ENCODE measurements around the gene PEX10.

PEX10 gene

DNA sequence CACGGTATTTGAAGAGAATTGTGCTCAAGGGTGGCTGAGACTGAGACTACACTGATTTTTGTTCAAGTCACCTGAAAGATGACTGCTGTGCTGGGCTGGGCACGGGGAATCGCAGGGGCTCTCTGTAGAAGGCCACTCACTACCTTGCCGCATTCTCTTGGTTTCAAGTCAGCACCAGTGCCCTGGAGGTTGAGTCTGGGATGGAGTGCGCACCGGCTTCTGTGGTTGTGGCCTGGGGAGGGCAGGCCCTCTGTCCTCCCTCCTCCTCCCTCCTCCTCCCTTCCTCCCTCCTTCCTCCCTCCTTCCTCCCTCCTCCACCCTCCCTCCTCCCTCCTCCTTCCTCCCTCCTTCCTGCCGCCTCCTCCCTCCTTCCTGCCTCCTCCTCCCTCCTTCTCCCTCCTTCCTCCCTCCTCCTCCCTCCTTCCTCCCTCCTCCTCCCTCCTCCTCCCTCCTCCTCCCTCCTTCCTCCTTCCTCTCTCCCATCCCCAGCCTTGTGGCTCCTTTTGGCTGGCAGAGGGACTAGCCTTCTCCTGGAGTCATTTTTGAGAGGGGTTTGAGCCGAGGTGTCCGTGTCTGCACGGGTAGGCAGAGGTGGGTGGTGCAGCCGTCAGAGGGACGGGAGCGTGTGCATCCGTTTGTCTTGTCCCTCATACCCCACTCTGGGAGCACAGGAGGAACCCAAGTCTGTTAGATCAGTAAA, 11.3 kb downstream of the PEX10 start:
- H3K27ac ChIP-seq (ENCODE audit: low read depth, low read length) = no peak overlapping the region
- no peaks in the 10 kb centered on the region for H3K4me1 ChIP-seq (ENCODE audit: insufficient read depth, low read length)
- H3K4me3 ChIP-seq (ENCODE audit: low read depth in 1 of 2, low read length in 2 of 2) = no peak overlapping the region
- no peak overlapping the region for H3K9ac ChIP-seq (ENCODE audit: low read length)
- H3K9me3 ChIP-seq (ENCODE audit: low read length) = no peaks in the 10 kb centered on the region
- H3K36me3 ChIP-seq (ENCODE audit: insufficient read depth, low read length) = peaks cover 90% of the 10 kb centered on the region
- no peaks in the 10 kb centered on the region for H3K27me3 ChIP-seq (ENCODE audit: control insufficient read depth in 1 of 2, insufficient read depth in 2 of 2, low read length in 2 of 2)

DNA sequence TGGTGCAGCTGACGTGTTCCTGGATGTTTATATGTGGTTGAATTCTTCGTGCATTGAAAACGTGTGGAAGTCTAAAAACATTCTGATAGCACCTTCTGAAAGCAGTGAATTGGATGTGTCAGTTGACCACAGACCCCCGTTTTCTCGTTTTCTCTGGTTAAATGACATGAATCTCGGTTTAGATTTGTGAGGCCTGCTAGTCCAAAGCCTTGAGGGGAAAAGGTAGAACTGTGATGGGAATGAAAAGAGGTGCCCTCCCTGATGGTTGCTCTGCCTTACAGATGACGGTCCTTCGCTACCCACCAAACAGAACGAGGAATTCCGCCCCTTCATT, 11.8 kb downstream of the PEX10 start:
- H3K9me3 ChIP-seq (ENCODE audit: low read length) = no peaks in the 10 kb centered on the region
- H3K27me3 ChIP-seq (ENCODE audit: control insufficient read depth in 1 of 2, insufficient read depth in 2 of 2, low read length in 2 of 2) = no peaks in the 10 kb centered on the region
- no peak overlapping the region for H3K9ac ChIP-seq (ENCODE audit: low read length)
- H3K36me3 ChIP-seq (ENCODE audit: insufficient read depth, low read length) = peaks cover 91% of the 10 kb centered on the region
- H3K4me3 ChIP-seq (ENCODE audit: low read depth in 1 of 2, low read length in 2 of 2) = no peak overlapping the region
- no peak overlapping the region for H3K27ac ChIP-seq (ENCODE audit: low read depth, low read length)
- H3K4me1 ChIP-seq (ENCODE audit: insufficient read depth, low read length) = no peaks in the 10 kb centered on the region

DNA sequence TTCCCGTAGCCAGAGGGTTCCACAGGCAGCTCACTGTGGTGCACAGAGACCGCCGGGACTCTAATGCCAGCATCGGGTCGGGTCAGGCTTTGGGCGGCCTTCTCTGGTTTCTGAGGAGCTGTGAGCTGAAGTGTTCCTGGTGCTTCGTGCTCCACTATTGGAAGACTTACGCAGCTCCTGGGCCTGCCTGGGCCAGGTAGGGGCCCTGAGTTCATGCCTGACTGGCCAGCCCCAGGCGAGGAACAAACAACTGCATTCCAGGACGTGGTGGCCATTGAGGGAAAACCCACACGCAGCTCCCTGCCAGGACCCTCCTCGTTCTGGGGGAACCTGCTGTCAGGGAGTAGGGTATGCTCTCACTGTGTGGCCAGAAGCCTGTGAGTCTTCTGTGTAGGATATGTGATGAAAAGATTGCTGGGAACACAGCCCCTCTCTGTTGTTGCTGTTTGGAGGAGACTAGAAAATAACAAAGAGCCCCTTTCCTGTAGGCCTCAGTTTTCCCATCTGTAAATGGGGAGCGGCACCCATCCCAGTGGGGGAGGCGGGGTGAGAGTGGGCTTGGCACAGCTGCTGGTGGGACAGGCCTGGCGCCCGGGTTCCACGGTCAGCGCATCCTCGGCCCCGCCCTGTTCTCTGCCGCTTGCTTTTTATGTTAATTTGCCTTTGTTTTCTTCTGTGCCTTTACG, 12.3 kb downstream of the PEX10 start:
- H3K36me3 ChIP-seq (ENCODE audit: insufficient read depth, low read length) = peaks cover 87% of the 10 kb centered on the region
- H3K4me3 ChIP-seq (ENCODE audit: low read depth in 1 of 2, low read length in 2 of 2) = no peak overlapping the region
- no peaks in the 10 kb centered on the region for H3K9me3 ChIP-seq (ENCODE audit: low read length)
- no peaks in the 10 kb centered on the region for H3K4me1 ChIP-seq (ENCODE audit: insufficient read depth, low read length)
- no peaks in the 10 kb centered on the region for H3K27me3 ChIP-seq (ENCODE audit: control insufficient read depth in 1 of 2, insufficient read depth in 2 of 2, low read length in 2 of 2)
- no peak overlapping the region for H3K9ac ChIP-seq (ENCODE audit: low read length)
- H3K27ac ChIP-seq (ENCODE audit: low read depth, low read length) = no peak overlapping the region

DNA sequence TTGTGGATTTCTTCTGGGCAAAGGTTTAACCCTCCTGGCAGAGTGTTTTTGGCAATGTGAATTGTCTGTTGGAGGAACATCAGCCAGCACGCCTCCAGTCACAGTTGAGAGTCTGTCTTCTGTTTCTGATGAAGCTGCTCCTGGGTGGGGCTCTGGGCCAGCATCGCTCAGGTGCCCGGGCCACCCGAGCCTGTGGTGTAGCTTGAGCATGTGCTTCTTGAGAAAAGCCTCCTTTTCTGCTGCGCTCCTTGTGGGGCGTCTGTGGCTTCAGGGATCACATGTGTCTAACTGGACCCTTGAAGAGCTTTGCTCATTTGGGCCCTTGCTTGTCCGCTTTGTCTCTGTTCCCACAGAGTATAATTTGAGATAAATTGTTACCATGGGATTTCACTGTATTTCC, 13.5 kb downstream of the PEX10 start:
- Histone ChIP-seq H3K36me3 (ENCODE audit: insufficient read depth, low read length) (peaks cover 76% of the 10 kb centered on the region), H3K27me3 (ENCODE audit: control insufficient read depth in 1 of 2, insufficient read depth in 2 of 2, low read length in 2 of 2) (no peaks in the 10 kb centered on the region), H3K9me3 (ENCODE audit: low read length) (no peaks in the 10 kb centered on the region), H3K4me1 (ENCODE audit: insufficient read depth, low read length) (peaks cover 5% of the 10 kb centered on the region), H3K4me3 (ENCODE audit: low read depth in 1 of 2, low read length in 2 of 2) (no peak overlapping the region), H3K27ac (ENCODE audit: low read depth, low read length) (no peak overlapping the region), H3K9ac (ENCODE audit: low read length) (no peak overlapping the region)

DNA sequence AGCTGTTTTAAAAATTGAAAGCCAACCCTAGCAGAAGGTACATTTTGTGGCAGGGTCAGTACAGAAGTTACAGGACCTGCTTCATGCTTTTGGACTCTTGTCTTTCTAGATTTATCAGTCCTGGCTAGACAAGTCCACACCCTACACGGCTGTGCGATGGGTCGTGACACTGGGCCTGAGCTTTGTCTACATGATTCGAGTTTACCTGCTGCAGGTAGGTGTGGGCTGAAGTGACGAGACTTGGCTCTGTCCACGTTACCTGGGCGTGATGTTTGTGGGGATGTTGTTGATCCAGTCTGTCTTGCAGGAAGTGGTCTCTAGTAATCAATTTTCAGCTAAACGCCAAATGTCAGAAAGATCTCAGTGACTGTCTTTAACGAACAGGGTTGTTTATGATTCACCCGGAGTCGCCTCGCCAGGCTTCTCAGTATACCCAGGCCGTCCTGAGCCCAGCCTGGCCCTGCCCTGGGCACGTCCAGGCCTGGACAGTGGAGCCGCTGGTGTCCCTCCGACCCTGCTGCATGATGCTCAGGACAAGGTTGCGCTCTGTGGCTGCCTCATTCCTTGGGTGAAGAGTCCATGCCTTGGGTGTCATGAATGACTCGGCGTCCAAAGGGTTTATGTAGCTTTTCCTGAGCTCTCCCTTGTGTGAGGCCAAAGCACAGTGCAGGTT, 15.2 kb downstream of the PEX10 start:
- Histone ChIP-seq H3K9ac (ENCODE audit: low read length) (no peak overlapping the region), H3K36me3 (ENCODE audit: insufficient read depth, low read length) (peaks cover 66% of the 10 kb centered on the region), H3K9me3 (ENCODE audit: low read length) (no peaks in the 10 kb centered on the region), H3K4me1 (ENCODE audit: insufficient read depth, low read length) (peaks cover 20% of the 10 kb centered on the region), H3K27me3 (ENCODE audit: control insufficient read depth in 1 of 2, insufficient read depth in 2 of 2, low read length in 2 of 2) (no peaks in the 10 kb centered on the region), H3K4me3 (ENCODE audit: low read depth in 1 of 2, low read length in 2 of 2) (no peak overlapping the region), H3K27ac (ENCODE audit: low read depth, low read length) (no peak overlapping the region)

DNA sequence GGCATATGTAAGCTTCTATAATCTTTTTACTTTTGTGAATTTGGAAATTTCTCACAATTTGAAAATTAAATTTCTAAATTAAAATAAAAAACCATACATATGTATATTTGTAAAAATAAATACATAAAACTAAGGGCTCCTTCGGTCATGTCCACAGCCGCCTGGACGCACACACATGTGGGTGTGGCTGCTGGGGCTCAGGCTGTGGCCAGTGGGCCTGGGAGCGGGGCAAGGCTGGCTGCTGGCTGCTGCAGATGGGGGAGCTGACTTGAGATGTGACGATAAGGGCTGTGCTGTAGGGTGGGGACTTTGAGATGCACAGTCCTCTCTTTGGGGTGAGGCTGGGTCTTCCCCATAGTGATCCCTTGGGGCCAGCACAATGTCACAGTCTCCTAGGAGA, 15.9 kb downstream of the PEX10 start:
- Histone ChIP-seq H3K27me3 (ENCODE audit: control insufficient read depth in 1 of 2, insufficient read depth in 2 of 2, low read length in 2 of 2) (no peaks in the 10 kb centered on the region), H3K36me3 (ENCODE audit: insufficient read depth, low read length) (peaks cover 59% of the 10 kb centered on the region), H3K4me3 (ENCODE audit: low read depth in 1 of 2, low read length in 2 of 2) (no peak overlapping the region), H3K27ac (ENCODE audit: low read depth, low read length) (no peak overlapping the region), H3K9me3 (ENCODE audit: low read length) (no peaks in the 10 kb centered on the region), H3K4me1 (ENCODE audit: insufficient read depth, low read length) (peaks cover 20% of the 10 kb centered on the region), H3K9ac (ENCODE audit: low read length) (no peak overlapping the region)

DNA sequence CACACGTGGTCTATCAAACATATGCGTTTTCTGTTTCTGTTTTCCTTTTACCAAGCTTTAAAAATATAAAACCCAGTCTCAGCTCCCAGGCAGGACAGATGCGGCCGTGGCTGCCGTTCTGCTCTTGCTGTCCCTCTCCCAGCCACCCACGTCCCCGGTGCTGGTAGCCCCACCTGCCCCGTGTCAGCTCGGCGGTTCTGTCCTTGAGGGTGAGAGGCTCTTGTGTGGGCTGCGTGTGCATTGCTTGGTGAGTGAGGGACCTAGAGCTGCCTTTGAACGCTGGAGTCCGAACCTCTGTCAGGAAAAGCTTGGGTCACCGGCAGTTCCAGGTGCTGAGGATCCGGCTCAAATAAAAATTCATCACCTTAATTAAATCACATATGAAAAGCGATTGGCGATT, 16.3 kb downstream of the PEX10 start:
- peaks cover 58% of the 10 kb centered on the region for H3K36me3 ChIP-seq (ENCODE audit: insufficient read depth, low read length)
- H3K9ac ChIP-seq (ENCODE audit: low read length) = no peak overlapping the region

DNA sequence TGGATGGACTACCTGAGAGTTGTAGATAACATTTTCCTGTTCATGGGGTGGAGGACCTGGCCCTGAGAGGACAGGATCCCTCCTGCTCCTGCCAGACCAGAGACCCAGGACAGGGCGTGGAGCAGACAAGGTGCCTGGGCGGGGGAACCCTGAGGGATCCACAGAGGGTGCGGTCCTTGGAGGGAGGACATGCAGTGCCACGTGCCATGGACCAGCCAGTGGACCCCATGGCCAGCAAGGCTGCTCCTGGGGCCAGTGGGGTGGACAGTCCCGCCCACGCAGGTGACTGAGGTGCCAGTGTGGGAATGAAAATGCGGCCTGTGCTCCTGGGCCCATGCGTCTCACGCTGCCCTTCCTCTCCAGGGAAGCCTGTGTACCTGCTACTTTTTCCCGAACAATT, 17.1 kb downstream of the PEX10 start:
- no peak overlapping the region for H3K9ac ChIP-seq (ENCODE audit: low read length)
- no peak overlapping the region for H3K27ac ChIP-seq (ENCODE audit: low read depth, low read length)
- no peaks in the 10 kb centered on the region for H3K27me3 ChIP-seq (ENCODE audit: control insufficient read depth in 1 of 2, insufficient read depth in 2 of 2, low read length in 2 of 2)
- H3K4me3 ChIP-seq (ENCODE audit: low read depth in 1 of 2, low read length in 2 of 2) = no peak overlapping the region
- H3K36me3 ChIP-seq (ENCODE audit: insufficient read depth, low read length) = peaks cover 51% of the 10 kb centered on the region
- no peaks in the 10 kb centered on the region for H3K9me3 ChIP-seq (ENCODE audit: low read length)
- peaks cover 26% of the 10 kb centered on the region for H3K4me1 ChIP-seq (ENCODE audit: insufficient read depth, low read length)

More for the DNA sequence above, 16.3 kb downstream of the PEX10 start:
- H3K4me1 ChIP-seq (ENCODE audit: insufficient read depth, low read length) = peaks cover 20% of the 10 kb centered on the region
- no peaks in the 10 kb centered on the region for H3K27me3 ChIP-seq (ENCODE audit: control insufficient read depth in 1 of 2, insufficient read depth in 2 of 2, low read length in 2 of 2)
- no peak overlapping the region for H3K4me3 ChIP-seq (ENCODE audit: low read depth in 1 of 2, low read length in 2 of 2)
- no peak overlapping the region for H3K27ac ChIP-seq (ENCODE audit: low read depth, low read length)
- H3K9me3 ChIP-seq (ENCODE audit: low read length) = no peaks in the 10 kb centered on the region

DNA sequence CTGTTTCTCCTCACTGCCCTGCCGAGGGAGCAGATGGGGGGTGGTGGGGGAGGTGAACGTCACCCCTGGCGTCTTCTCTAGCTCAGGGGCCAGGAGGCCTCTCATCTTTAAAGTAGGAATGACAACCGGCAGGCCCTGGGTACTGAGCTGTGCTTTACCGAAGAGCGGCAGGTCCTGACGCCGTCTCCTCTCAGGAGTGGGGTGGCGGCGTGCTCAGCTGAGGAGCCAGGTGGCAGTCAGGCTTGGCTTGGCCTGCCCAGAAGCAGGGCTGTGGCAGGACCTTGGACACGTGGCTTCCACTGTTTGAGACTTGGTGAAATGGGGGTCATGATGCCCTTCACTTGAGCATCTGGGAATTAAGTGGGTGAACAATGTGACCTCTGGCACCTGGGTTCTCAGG, 17.6 kb downstream of the PEX10 start:
- Histone ChIP-seq H3K4me1 (ENCODE audit: insufficient read depth, low read length) (peaks cover 30% of the 10 kb centered on the region), H3K9me3 (ENCODE audit: low read length) (no peaks in the 10 kb centered on the region), H3K9ac (ENCODE audit: low read length) (no peak overlapping the region), H3K27me3 (ENCODE audit: control insufficient read depth in 1 of 2, insufficient read depth in 2 of 2, low read length in 2 of 2) (no peaks in the 10 kb centered on the region), H3K27ac (ENCODE audit: low read depth, low read length) (no peak overlapping the region), H3K36me3 (ENCODE audit: insufficient read depth, low read length) (peaks cover 46% of the 10 kb centered on the region), H3K4me3 (ENCODE audit: low read depth in 1 of 2, low read length in 2 of 2) (no peak overlapping the region)

DNA sequence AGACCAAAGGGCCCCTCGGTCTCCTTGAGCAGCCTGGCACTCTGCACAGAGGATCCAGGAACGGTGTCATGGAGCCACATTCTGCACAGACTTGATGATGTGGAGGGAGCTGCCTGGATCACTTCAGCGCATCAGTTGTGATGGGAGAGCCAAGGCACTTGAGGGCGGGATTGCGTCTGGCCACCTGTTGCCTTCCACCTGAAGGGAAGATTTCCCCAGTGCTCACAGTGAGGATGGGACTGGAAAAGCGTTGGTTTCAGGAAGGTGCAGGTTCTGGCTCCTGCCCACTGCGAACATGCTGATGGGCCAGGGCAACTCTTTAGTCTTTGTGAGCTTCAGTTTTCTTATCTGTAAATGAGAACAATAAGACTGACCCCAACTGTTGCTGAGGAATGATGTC, 18.1 kb downstream of the PEX10 start:
- Histone ChIP-seq H3K9me3 (ENCODE audit: low read length) (no peaks in the 10 kb centered on the region), H3K4me3 (ENCODE audit: low read depth in 1 of 2, low read length in 2 of 2) (no peak overlapping the region), H3K4me1 (ENCODE audit: insufficient read depth, low read length) (peaks cover 30% of the 10 kb centered on the region), H3K27ac (ENCODE audit: low read depth, low read length) (no peak overlapping the region), H3K27me3 (ENCODE audit: control insufficient read depth in 1 of 2, insufficient read depth in 2 of 2, low read length in 2 of 2) (no peaks in the 10 kb centered on the region), H3K9ac (ENCODE audit: low read length) (no peak overlapping the region), H3K36me3 (ENCODE audit: insufficient read depth, low read length) (peaks cover 41% of the 10 kb centered on the region)

DNA sequence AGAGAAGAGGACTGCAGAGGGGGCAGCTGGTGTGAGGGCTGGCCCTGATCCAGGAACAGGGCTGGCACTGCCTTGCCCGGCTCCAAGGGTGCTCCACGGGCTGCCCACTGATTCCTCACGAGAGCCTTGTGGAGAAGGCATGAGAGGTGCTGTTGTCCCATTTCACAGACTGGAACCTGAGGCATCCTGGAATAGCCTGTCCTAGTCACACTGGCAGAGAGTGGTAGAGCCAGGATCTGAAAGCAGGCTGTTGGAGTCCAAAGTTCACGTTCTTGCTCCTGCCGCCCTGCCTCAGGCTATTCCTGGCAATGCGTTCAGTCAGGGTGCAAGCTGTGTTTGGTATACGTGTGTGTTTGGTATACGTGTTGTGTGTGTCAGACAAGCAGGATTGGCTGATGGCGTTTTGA, 18.9 kb downstream of the PEX10 start:
- Histone ChIP-seq H3K9ac (ENCODE audit: low read length) (no peak overlapping the region), H3K9me3 (ENCODE audit: low read length) (no peaks in the 10 kb centered on the region), H3K27me3 (ENCODE audit: control insufficient read depth in 1 of 2, insufficient read depth in 2 of 2, low read length in 2 of 2) (no peaks in the 10 kb centered on the region), H3K27ac (ENCODE audit: low read depth, low read length) (no peak overlapping the region), H3K4me1 (ENCODE audit: insufficient read depth, low read length) (peaks cover 30% of the 10 kb centered on the region), H3K4me3 (ENCODE audit: low read depth in 1 of 2, low read length in 2 of 2) (no peak overlapping the region), H3K36me3 (ENCODE audit: insufficient read depth, low read length) (peaks cover 34% of the 10 kb centered on the region)

All from muscle layer of colon (tissue), 2 donors.